ENCODE results near the gene RASSF4. TPM values are rescaled to one million over a fixed set of nuclear protein-coding genes. Genes with fewer than 3 reads are reported as not detected.

RASSF4 gene
- total RNA-seq, 3 donors from 2014 or later: 18.7 to 364 (median 41.1) TPM

DNA sequence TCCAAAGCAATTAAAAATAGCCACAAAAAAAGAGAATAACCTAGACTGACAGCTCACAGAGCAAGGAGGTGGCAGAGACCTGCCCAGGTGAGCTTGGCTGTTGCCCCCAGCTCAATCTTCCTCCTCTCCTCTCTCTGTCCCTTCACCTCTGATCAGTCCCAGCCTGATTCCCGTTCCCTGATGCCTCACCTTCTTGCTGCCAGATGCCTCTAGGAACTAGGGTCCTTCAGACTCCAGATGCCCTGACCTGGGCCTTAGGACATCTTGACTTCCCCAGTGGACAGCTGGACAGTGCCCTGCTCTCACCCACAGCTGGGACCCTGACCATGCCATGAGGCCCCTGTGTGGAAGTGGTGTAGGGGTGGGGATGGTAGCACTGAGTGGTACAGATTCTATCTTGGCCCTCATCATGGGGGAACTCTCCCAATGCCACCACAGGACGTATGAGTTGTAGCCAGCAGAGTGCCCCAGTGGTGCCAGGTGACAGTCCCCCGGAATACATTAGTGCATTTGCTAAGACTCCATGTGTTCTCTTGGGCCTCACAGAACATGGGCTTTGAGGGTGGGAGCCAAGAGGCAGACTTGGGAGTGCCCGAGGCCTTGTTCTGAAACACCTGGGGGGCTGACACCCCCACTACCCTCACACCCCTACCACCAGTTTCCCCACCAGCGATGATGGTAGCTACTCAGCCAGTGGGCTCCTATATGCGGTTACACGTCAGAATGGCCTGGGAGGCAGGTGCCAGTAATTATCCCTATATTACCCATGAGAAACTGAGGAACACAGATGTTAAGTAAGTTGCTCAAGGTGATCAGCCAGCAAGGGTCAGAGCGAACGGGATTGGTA is 17.0 kb downstream of the RASSF4 start:
- no peaks in the 10 kb centered on the region for H3K27me3 ChIP-seq
- no peaks in the 10 kb centered on the region for H3K9me3 ChIP-seq
- H3K4me3 ChIP-seq: peak overlapping the region; percentile 69 to 82 (median 74)
- intact Hi-C loops (cut with DNase I; ENCODE audit: low total_unique reads): no loop called here
- peaks cover 14 to 30% of the 10 kb centered on the region in 2 donors for H3K4me1 ChIP-seq
- TF ChIP-seq, protein P1, sequence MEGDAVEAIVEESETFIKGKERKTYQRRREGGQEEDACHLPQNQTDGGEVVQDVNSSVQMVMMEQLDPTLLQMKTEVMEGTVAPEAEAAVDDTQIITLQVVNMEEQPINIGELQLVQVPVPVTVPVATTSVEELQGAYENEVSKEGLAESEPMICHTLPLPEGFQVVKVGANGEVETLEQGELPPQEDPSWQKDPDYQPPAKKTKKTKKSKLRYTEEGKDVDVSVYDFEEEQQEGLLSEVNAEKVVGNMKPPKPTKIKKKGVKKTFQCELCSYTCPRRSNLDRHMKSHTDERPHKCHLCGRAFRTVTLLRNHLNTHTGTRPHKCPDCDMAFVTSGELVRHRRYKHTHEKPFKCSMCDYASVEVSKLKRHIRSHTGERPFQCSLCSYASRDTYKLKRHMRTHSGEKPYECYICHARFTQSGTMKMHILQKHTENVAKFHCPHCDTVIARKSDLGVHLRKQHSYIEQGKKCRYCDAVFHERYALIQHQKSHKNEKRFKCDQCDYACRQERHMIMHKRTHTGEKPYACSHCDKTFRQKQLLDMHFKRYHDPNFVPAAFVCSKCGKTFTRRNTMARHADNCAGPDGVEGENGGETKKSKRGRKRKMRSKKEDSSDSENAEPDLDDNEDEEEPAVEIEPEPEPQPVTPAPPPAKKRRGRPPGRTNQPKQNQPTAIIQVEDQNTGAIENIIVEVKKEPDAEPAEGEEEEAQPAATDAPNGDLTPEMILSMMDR (IDR thresholded peaks at IDR 0.05): no peak
- TF ChIP-seq POLR2AphosphoS5 (IDR thresholded peaks at IDR 0.05): peak in 1 of 3 donors; percentile 91
- peak; percentile 72 for TF ChIP-seq POLR2A (IDR thresholded peaks at IDR 0.05)
- DNase-seq (ENCODE audit: low spot score in 2 of 2): no peak
- peak overlapping the region; percentile 95 for H3K27ac ChIP-seq
- no peaks in the 10 kb centered on the region for H3K36me3 ChIP-seq

DNA sequence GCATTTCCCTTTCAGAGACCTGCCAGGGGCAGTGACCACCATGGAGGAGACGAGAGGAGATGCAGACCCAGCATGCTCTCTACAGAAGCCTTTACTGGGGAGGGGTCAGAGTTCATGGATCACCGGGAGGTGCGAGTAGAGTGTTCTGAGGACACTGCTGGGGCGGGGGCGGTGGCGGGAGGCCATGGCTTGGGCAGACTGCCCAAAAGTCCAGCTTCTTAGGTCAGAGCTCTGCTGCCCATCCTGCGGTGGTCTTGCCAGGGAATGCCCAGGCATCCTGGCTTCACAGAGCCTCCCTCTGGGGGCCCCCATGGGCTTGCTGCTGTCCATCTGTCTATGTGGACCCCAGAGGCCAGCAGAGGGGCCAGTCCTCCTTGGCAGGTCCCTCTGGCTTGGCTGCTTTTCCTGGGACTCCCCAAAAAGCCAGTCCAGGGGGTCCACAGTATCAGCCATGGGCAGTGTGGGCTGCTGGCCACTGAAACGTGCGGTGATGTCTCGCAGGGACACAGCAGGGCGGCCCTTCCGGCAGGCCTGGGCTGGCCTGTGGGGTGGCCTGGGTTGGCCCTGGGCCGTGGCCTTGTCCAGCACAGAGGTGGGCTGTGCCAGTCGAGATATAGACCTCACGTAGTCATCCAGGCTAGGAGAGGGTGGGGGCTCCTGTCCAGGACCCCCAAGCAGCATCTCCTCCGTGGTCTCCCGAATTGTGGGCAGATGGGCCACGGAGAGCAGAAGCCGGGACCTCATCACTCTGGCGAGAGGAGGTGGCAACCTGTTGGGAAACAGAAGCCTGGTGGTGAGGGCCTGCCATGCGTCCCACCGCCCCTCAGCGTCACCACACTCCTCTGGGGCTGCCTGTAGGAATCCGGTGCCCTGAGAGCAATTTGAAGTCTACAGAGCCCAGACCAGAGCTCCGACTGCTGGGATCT is 17.9 kb downstream of the RASSF4 start:
- Histone ChIP-seq H3K36me3 (no peaks in the 10 kb centered on the region), H3K27me3 (no peaks in the 10 kb centered on the region), H3K9me3 (no peaks in the 10 kb centered on the region), H3K4me3 (peak overlapping the region; percentile 69 to 82 (median 74)), H3K27ac (peak overlapping the region; percentile 95), H3K4me1 (peaks cover 16 to 30% of the 10 kb centered on the region in 2 donors)
- DNase-seq (ENCODE audit: low spot score in 2 of 2): no peak
- intact Hi-C loops (cut with DNase I; ENCODE audit: low total_unique reads): no loop called here
- TF ChIP-seq POLR2A (IDR thresholded peaks at IDR 0.05) (peak; percentile 12), POLR2AphosphoS5 (IDR thresholded peaks at IDR 0.05) (peak in 1 of 3 donors; percentile 75)
- TF ChIP-seq, protein P1 (IDR thresholded peaks at IDR 0.05): no peak

DNA sequence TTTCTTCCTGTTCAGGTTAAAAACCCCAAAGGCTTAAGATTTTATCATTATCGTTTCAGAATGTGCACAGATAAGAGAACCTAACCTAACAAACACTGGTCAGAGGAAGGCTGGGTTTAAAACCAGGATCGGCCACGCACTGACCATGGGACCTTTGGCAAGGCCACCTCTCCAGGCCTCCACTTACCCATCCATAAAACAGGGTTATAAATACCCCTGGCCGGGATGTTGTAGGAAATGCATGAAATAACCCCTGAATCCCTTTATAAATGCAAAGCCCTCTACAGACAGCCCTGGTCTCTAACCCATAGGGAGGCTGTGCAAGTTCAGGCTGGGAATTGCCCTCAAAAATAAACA is 18.6 kb downstream of the RASSF4 start:
- Histone ChIP-seq H3K4me3 (peak overlapping the region; percentile 69 to 82 (median 74)), H3K27me3 (no peaks in the 10 kb centered on the region), H3K36me3 (no peaks in the 10 kb centered on the region), H3K27ac (peak overlapping the region; percentile 95), H3K4me1 (peaks cover 16 to 30% of the 10 kb centered on the region in 2 donors), H3K9me3 (no peaks in the 10 kb centered on the region)
- DNase-seq (ENCODE audit: low spot score in 2 of 2): no peak
- TF ChIP-seq, protein P1 (IDR thresholded peaks at IDR 0.05): no peak
- TF ChIP-seq POLR2A (IDR thresholded peaks at IDR 0.05) (no peak), POLR2AphosphoS5 (IDR thresholded peaks at IDR 0.05) (no peak)
- intact Hi-C loops (cut with DNase I; ENCODE audit: low total_unique reads): no loop called here

DNA sequence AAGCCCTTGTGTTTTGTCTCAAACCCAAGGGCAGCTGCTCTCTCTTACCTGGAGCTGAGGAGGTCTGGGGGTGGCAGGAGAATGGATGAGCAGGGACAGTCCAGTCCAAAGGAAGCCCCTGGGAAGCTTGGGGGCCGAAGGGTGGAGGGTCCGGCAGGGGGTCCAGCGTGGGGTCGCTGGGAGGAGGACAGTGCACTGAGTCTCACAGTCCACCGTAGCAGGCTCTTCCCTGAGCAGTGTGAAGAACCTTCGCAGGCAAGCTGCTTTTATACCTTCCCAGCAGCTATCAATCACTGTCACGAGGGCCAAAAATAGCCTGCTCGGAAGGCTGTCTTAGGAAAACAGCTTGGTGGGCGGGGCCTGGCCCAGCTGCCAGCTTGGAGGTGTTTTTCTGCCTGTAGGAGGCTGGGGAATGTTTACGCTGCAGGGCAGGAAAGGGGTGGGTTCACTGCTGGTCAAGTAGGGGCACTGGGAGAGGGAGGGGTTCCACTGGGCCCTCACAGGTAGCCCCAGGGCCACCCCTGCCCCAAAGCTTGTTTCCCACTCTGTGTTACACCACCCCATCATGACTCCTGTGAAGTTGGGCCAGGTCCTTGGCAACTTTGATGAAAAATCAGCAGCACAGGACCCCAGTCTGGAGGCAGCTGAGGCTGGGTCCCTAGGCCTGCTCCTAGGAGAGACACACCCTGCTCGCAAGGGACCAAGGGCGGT is 19.1 kb downstream of the RASSF4 start, which contains the start of gene DEPP1:
DEPP1 (minus strand) TSS at position 240 of the 711 bp plus-strand sequence. CDS start 779 bp downstream, outside the sequence.
- Histone ChIP-seq H3K4me1 (peaks cover 16 to 30% of the 10 kb centered on the region in 2 donors), H3K9me3 (no peaks in the 10 kb centered on the region), H3K27me3 (no peaks in the 10 kb centered on the region), H3K36me3 (no peaks in the 10 kb centered on the region), H3K4me3 (peak within 1 kb of the TSS; percentile 69 to 82 (median 74)), H3K27ac (peak within 1 kb of the TSS; percentile 95)
- intact Hi-C loops (cut with DNase I; ENCODE audit: low total_unique reads): no loop called here
- TF ChIP-seq, protein P1 (IDR thresholded peaks at IDR 0.05): peak; percentile 14 to 44 (median 15)
- TF ChIP-seq POLR2A (IDR thresholded peaks at IDR 0.05) (peak; percentile 100), POLR2AphosphoS5 (IDR thresholded peaks at IDR 0.05) (peak; percentile 99 to 100 (median 100))
- DNase-seq (ENCODE audit: low spot score in 2 of 2): peak; percentile 94 to 96

Data from breast epithelium (tissue), 4 donors.